Liver (tissue), 9 donors: ENCODE data around the gene OSBP2. TPM values are rescaled to one million over a fixed set of nuclear protein-coding genes. Genes with fewer than 3 reads are reported as not detected.
A peak's percentile ranks its signal among the peaks of the same experiment; 100 is the strongest.

ENCODE experiments used
- DNase-seq: peaks from one replicate; pipeline ENCODE4 v3.0.0-alpha.2; 2017; ENCODE audit warnings: low spot score
- H3K27ac ChIP-seq, 2 donors: one replicate each; pipeline ENCODE4 v1.7.0; 2013; ENCODE audit warnings: inconsistent platforms in 2 of 2, low read length in 2 of 2, control low read depth in 1 of 2, low read depth in 1 of 2, mild to moderate bottlenecking in 1 of 2
- H3K27me3 ChIP-seq, 4 donors: one replicate each; pipeline versions ENCODE4 v1.6.1 to v1.7.0; 2013; ENCODE audit warnings: low read length in 3 of 4, inconsistent platforms in 1 of 4, mild to moderate bottlenecking in 1 of 4, moderate library complexity in 1 of 4; ENCODE audit not compliant: control insufficient read depth in 4 of 4, insufficient read depth in 4 of 4
- H3K36me3 ChIP-seq, 4 donors: one replicate each; pipeline versions ENCODE4 v1.6.1 to v1.7.0; 2013; ENCODE audit warnings: low read length in 3 of 4, mild to moderate bottlenecking in 3 of 4, low read depth in 1 of 4, moderate library complexity in 1 of 4; ENCODE audit not compliant: control insufficient read depth in 4 of 4, insufficient read depth in 3 of 4
- H3K4me1 ChIP-seq, 4 donors: one replicate each; pipeline versions ENCODE4 v1.6.1 to v1.7.0; 2013; ENCODE audit warnings: low read length in 3 of 4, mild to moderate bottlenecking in 3 of 4, moderate library complexity in 1 of 4; ENCODE audit not compliant: control insufficient read depth in 4 of 4, insufficient read depth in 4 of 4
- H3K4me3 ChIP-seq, 3 donors: one replicate each; pipeline versions ENCODE4 v1.6.1 to v1.7.0; 2013; ENCODE audit warnings: low read length in 3 of 3, control low read depth in 1 of 3, low read depth in 1 of 3, mild to moderate bottlenecking in 1 of 3
- H3K9ac ChIP-seq, 2 donors: one replicate each; pipeline ENCODE4 v1.7.0; 2013; ENCODE audit warnings: low read length in 2 of 2, mild to moderate bottlenecking in 2 of 2, moderate library complexity in 2 of 2, control low read depth in 1 of 2, low read depth in 1 of 2
- H3K9me3 ChIP-seq, 4 donors: one replicate each; pipeline versions ENCODE4 v1.6.1 to v1.7.0; 2013; ENCODE audit warnings: low read length in 3 of 4; ENCODE audit not compliant: control insufficient read depth in 4 of 4
- ATF3 ChIP-seq: IDR thresholded peaks from 2 replicates; pipeline ENCODE4 v1.6.1; 2016; ENCODE audit warnings: antibody characterized with exemption
- EGR1 ChIP-seq, 2 donors: IDR thresholded peaks; 2 replicates each; pipeline ENCODE4 v1.6.1; 2016 to 2018; ENCODE audit warnings: antibody characterized with exemption in 2 of 2, low read depth in 2 of 2
- FOXA1 ChIP-seq: IDR thresholded peaks from 2 replicates; pipeline ENCODE4 v1.6.1; 2016; ENCODE audit warnings: antibody characterized with exemption
- FOXA2 ChIP-seq: IDR thresholded peaks from 2 replicates; pipeline ENCODE4 v1.6.1; 2016; ENCODE audit warnings: antibody characterized with exemption
- GABPA ChIP-seq, 2 donors: IDR thresholded peaks in 1 of 2; conservative IDR thresholded peaks in 1 of 2; 2 replicates each; pipeline ENCODE4 v1.6.1; 2016; ENCODE audit warnings: antibody characterized with exemption in 2 of 2, mild to moderate bottlenecking in 1 of 2, moderate library complexity in 1 of 2
- HNF4A ChIP-seq, 2 donors: conservative IDR thresholded peaks; 2 replicates each; pipeline ENCODE4 v1.6.1; 2016; ENCODE audit warnings: antibody characterized with exemption in 2 of 2, mild to moderate bottlenecking in 2 of 2
- HNF4G ChIP-seq: IDR thresholded peaks from 2 replicates; pipeline ENCODE4 v1.6.1; 2016; ENCODE audit warnings: antibody characterized with exemption
- JUND ChIP-seq, 2 donors: IDR thresholded peaks; 2 replicates each; pipeline ENCODE4 v1.6.1; 2016; ENCODE audit warnings: antibody characterized with exemption in 2 of 2
- MAX ChIP-seq: IDR thresholded peaks from 2 replicates; pipeline ENCODE4 v1.6.1; 2016; ENCODE audit warnings: antibody characterized with exemption
- NR2F2 ChIP-seq: IDR thresholded peaks from 2 replicates; pipeline ENCODE4 v1.6.1; 2016; ENCODE audit warnings: antibody characterized with exemption
- RXRA ChIP-seq, 2 donors: IDR thresholded peaks; 2 replicates each; pipeline ENCODE4 v1.6.1; 2017 to 2018; ENCODE audit warnings: antibody characterized with exemption in 2 of 2, mild to moderate bottlenecking in 1 of 2
- SP1 ChIP-seq: IDR thresholded peaks from 2 replicates; pipeline ENCODE4 v1.6.1; 2018; ENCODE audit warnings: antibody characterized with exemption, mild to moderate bottlenecking
- TAF1 ChIP-seq: conservative IDR thresholded peaks from 2 replicates; pipeline ENCODE4 v1.6.1; 2016; ENCODE audit warnings: antibody characterized with exemption, mild to moderate bottlenecking
- YY1 ChIP-seq: IDR thresholded peaks from 2 replicates; pipeline ENCODE4 v1.6.1; 2016; ENCODE audit warnings: antibody characterized with exemption, mild to moderate bottlenecking
- WGBS: extraction: QIAGEN DNeasy Blood & Tissue Kit; methylation state at CpG from one replicate; pipeline ENCODE4 v1.1.7; 2013; 5-methylcytosine and 5-hydroxymethylcytosine counted together
- polyA plus RNA-seq, 2 donors: library from polyadenylated mRNA; stranded (reverse) in 1 of 2; unstranded in 1 of 2; fragments of 200-250 nt in 1 of 2; fragments of >200 nt in 1 of 2; fragmentation: Nextera tagmentation in 1 of 2; extraction: Ambion mirVana in 1 of 2; gene quantifications; one replicate each; pipeline versions ENCODE4 v1.2.1 to v1.2.3, GENCODE V29; 2013 to 2015
- total RNA-seq, 2 donors: library from RNA; depleted of rRNA; stranded (reverse); fragments of >200 nt; gene quantifications; one replicate each; pipeline ENCODE4 v1.2.3, GENCODE V29; 2014
- TF ChIP-seq, protein P1 (sequence below): IDR thresholded peaks from 2 replicates; pipeline ENCODE4 v1.6.1; 2016; ENCODE audit warnings: antibody characterized with exemption, mild to moderate bottlenecking
- TF ChIP-seq, protein P2 (sequence below): fragments of 150-350 bp; IDR thresholded peaks from 2 replicates; pipeline ENCODE4 v1.5.1; 2017; ENCODE audit warnings: improper control_type of control experiment, low read depth, low read length; ENCODE audit not compliant: missing input control
- TF ChIP-seq, protein P3 (sequence below): IDR thresholded peaks from 2 replicates; pipeline ENCODE4 v1.6.1; 2016; ENCODE audit warnings: antibody characterized with exemption
- donor health status: healthy.
- donor health status: healthy.
- donor health status: healthy.
- donor health status: healthy.
- donor health status: healthy.

The OSBP2 gene
- total and polyA plus RNA-seq, 4 donors: 0.43 to 192 (median 0.86) TPM

- Histone ChIP-seq H3K9me3 (no peaks in the 10 kb centered on the region), H3K4me3 (no peak overlapping the region), H3K9ac (no peak overlapping the region), H3K36me3 (no peaks in the 10 kb centered on the region), H3K27me3 (no peaks in the 10 kb centered on the region), H3K27ac (no peak overlapping the region), H3K4me1 (no peaks in the 10 kb centered on the region)
- DNase-seq: peak; percentile 28
- TF ChIP-seq EGR1 (IDR thresholded peaks at IDR 0.05; ENCODE audit: low read depth in 2 of 2) (no peak), SP1 (no peak), GABPA (IDR thresholded peaks at IDR 0.05 in 1 of 2, conservative IDR thresholded peaks at IDR 0.05 in 1 of 2) (no peak), HNF4A (conservative IDR thresholded peaks at IDR 0.05) (no peak), RXRA (IDR thresholded peaks at IDR 0.05) (no peak), NR2F2 (no peak), TAF1 (no peak), YY1 (no peak), FOXA2 (no peak), HNF4G (no peak), FOXA1 (no peak), MAX (no peak), ATF3 (no peak), JUND (IDR thresholded peaks at IDR 0.05) (no peak)
- TF ChIP-seq, protein P1, sequence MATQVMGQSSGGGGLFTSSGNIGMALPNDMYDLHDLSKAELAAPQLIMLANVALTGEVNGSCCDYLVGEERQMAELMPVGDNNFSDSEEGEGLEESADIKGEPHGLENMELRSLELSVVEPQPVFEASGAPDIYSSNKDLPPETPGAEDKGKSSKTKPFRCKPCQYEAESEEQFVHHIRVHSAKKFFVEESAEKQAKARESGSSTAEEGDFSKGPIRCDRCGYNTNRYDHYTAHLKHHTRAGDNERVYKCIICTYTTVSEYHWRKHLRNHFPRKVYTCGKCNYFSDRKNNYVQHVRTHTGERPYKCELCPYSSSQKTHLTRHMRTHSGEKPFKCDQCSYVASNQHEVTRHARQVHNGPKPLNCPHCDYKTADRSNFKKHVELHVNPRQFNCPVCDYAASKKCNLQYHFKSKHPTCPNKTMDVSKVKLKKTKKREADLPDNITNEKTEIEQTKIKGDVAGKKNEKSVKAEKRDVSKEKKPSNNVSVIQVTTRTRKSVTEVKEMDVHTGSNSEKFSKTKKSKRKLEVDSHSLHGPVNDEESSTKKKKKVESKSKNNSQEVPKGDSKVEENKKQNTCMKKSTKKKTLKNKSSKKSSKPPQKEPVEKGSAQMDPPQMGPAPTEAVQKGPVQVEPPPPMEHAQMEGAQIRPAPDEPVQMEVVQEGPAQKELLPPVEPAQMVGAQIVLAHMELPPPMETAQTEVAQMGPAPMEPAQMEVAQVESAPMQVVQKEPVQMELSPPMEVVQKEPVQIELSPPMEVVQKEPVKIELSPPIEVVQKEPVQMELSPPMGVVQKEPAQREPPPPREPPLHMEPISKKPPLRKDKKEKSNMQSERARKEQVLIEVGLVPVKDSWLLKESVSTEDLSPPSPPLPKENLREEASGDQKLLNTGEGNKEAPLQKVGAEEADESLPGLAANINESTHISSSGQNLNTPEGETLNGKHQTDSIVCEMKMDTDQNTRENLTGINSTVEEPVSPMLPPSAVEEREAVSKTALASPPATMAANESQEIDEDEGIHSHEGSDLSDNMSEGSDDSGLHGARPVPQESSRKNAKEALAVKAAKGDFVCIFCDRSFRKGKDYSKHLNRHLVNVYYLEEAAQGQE: no peak
- TF ChIP-seq, protein P2, sequence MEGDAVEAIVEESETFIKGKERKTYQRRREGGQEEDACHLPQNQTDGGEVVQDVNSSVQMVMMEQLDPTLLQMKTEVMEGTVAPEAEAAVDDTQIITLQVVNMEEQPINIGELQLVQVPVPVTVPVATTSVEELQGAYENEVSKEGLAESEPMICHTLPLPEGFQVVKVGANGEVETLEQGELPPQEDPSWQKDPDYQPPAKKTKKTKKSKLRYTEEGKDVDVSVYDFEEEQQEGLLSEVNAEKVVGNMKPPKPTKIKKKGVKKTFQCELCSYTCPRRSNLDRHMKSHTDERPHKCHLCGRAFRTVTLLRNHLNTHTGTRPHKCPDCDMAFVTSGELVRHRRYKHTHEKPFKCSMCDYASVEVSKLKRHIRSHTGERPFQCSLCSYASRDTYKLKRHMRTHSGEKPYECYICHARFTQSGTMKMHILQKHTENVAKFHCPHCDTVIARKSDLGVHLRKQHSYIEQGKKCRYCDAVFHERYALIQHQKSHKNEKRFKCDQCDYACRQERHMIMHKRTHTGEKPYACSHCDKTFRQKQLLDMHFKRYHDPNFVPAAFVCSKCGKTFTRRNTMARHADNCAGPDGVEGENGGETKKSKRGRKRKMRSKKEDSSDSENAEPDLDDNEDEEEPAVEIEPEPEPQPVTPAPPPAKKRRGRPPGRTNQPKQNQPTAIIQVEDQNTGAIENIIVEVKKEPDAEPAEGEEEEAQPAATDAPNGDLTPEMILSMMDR: no peak
- TF ChIP-seq, protein P3, sequence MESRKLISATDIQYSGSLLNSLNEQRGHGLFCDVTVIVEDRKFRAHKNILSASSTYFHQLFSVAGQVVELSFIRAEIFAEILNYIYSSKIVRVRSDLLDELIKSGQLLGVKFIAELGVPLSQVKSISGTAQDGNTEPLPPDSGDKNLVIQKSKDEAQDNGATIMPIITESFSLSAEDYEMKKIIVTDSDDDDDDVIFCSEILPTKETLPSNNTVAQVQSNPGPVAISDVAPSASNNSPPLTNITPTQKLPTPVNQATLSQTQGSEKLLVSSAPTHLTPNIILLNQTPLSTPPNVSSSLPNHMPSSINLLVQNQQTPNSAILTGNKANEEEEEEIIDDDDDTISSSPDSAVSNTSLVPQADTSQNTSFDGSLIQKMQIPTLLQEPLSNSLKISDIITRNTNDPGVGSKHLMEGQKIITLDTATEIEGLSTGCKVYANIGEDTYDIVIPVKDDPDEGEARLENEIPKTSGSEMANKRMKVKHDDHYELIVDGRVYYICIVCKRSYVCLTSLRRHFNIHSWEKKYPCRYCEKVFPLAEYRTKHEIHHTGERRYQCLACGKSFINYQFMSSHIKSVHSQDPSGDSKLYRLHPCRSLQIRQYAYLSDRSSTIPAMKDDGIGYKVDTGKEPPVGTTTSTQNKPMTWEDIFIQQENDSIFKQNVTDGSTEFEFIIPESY: no peak
- 97% methylated on average over 7 of the region's 7 CpGs for WGBS
These were observed 179.0 kb downstream of the OSBP2 start for GRCh38 chr22:30873661-30874060.
